ENCODE measurements around the gene PSMC5. TPM values are rescaled to one million over a fixed set of nuclear protein-coding genes. Genes with fewer than 3 reads are reported as not detected.

Gene PSMC5
- total and polyA plus RNA-seq, 9 donors = 36.4 to 155 (median 96.2) TPM

DNA sequence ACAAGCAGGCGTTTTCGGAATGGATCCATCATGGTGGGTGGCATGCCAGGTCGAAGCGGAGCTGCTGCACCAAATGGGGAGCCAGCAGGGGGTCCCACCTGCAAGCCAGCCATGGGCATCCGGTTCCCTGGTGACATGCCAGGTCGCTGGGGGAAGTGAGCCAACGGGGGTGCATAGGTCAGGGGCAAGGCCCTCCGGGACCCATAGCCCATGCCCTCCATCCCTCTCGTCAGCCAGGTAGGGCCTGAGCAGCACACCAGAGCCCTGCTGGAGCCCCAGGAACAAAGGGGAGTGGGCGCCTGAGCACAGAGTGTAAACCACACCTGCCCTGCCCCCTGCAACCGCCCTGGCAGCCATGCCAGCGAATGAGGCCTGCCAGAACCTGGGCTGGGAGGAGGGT, 10.2 kb downstream of the PSMC5 start:
- intact Hi-C loops (cut with DNase I) = loop anchor here in 1 of 4 donors (10.0 kb wide), 1 partner anchor 63 kb away; the partner anchor contains the start of genes CCDC47 and DDX42
- TF ChIP-seq POLR2A (IDR thresholded peaks at IDR 0.05) (no peak), EP300 (IDR thresholded peaks at IDR 0.05) (no peak)
- TF ChIP-seq, protein P1, sequence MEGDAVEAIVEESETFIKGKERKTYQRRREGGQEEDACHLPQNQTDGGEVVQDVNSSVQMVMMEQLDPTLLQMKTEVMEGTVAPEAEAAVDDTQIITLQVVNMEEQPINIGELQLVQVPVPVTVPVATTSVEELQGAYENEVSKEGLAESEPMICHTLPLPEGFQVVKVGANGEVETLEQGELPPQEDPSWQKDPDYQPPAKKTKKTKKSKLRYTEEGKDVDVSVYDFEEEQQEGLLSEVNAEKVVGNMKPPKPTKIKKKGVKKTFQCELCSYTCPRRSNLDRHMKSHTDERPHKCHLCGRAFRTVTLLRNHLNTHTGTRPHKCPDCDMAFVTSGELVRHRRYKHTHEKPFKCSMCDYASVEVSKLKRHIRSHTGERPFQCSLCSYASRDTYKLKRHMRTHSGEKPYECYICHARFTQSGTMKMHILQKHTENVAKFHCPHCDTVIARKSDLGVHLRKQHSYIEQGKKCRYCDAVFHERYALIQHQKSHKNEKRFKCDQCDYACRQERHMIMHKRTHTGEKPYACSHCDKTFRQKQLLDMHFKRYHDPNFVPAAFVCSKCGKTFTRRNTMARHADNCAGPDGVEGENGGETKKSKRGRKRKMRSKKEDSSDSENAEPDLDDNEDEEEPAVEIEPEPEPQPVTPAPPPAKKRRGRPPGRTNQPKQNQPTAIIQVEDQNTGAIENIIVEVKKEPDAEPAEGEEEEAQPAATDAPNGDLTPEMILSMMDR (IDR thresholded peaks at IDR 0.05) = no peak
- H3K4me1 ChIP-seq (ENCODE audit: insufficient read depth) = peaks cover 24% of the 10 kb centered on the region
- WGBS, 3 donors = 79 to 87% (median 80%) methylated on average over 12 of the region's 12 CpGs
- no peaks in the 10 kb centered on the region for H3K27me3 ChIP-seq
- peak overlapping the region in 1 of 2 donors; percentile 41 for H3K27ac ChIP-seq
- peak in 2 of 5 donors; percentile 51 to 62 for DNase-seq
- no peaks in the 10 kb centered on the region for H3K36me3 ChIP-seq
- H3K9me3 ChIP-seq = no peaks in the 10 kb centered on the region
- no peak overlapping the region for H3K4me3 ChIP-seq

DNA sequence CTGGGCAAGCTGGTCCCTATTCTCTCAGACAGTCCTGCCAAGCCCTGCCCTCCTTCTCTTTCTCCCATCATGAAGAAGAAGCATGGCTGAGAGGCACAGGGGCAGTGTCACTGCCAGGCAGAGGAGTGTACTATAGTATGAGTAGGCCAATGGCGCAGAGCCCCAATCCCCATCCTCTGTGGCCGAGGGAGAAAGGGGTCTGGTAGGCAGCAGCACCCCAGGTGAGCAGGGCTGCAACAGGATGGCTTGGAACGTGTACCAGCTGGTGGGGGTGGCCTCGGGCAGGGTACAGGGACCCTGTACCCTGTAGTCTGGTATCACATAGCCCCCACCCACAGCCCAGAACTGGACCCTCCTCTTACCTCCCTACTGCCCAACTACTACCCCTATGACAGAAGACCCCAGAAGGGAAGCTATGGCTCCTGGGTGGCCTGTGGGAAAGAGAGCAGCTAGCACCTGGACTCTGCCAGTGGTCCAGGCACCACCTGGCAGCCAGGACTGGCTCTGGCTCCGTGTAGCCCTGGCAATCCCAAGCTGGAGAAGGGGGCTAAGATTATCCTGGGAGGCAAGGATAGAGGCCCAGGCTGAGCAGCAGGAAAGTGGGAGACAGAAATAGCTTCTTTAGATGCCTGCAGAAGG, 10.8 kb downstream of the PSMC5 start:
- no peak overlapping the region for H3K4me3 ChIP-seq
- intact Hi-C loops (cut with DNase I) = loop anchor here in 1 of 4 donors (10.0 kb wide), 1 partner anchor 63 kb away; the partner anchor contains the start of genes CCDC47 and DDX42
- 60 to 74% (median 67%) methylated on average over 4 to 5 of the region's 5 CpGs for WGBS, 3 donors

DNA sequence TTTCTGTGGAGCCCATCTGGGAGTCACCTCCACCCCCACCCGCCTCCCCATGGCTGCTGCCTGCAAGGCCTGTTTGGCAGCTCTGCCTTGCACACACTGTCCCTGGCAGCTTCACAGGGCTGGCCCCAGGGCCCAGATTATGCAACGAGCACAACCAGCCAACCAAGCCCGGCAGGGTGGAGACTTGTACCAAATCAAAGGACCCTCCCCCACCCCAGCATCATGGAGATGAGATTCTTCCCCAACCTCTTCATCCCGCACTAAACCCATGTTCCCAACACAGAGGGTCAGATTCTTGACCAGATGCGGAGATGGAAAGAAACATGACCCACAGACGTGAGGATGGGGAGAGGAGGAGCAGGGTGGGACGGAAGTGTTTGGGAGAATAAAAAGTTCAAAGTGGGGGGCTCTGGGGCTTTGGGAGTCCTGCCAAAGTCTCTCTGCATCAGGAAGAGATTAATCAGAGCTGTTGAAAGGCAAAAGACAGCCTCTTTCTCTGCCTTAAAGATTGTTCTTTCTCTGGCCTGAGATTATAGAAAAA, 11.5 kb downstream of the PSMC5 start:
- Histone ChIP-seq H3K9me3 (no peaks in the 10 kb centered on the region), H3K27ac (no peak overlapping the region), H3K4me1 (ENCODE audit: insufficient read depth) (peaks cover 24% of the 10 kb centered on the region), H3K36me3 (no peaks in the 10 kb centered on the region), H3K27me3 (no peaks in the 10 kb centered on the region), H3K4me3 (peak overlapping the region; percentile 6)
- no peak for TF ChIP-seq POLR2A (IDR thresholded peaks at IDR 0.05)
- peak; percentile 41 for TF ChIP-seq EP300 (IDR thresholded peaks at IDR 0.05)
- TF ChIP-seq, protein P1 (IDR thresholded peaks at IDR 0.05) = no peak
- 18 to 31% (median 20%) methylated on average over 7 of the region's 7 CpGs for WGBS, 3 donors
- peak; percentile 79 to 96 (median 94) for DNase-seq
- intact Hi-C loops (cut with DNase I) = loop anchor here in 1 of 4 donors (10.0 kb wide), 1 partner anchor 64 kb away; the partner anchor contains the start of genes CCDC47 and DDX42

More for the DNA sequence above, 10.8 kb downstream of the PSMC5 start:
- no peaks in the 10 kb centered on the region for H3K27me3 ChIP-seq
- H3K9me3 ChIP-seq = no peaks in the 10 kb centered on the region
- no peak overlapping the region for H3K27ac ChIP-seq
- TF ChIP-seq, protein P1 (IDR thresholded peaks at IDR 0.05) = no peak
- TF ChIP-seq EP300 (IDR thresholded peaks at IDR 0.05) (no peak), POLR2A (IDR thresholded peaks at IDR 0.05) (no peak)
- no peaks in the 10 kb centered on the region for H3K36me3 ChIP-seq
- H3K4me1 ChIP-seq (ENCODE audit: insufficient read depth) = peaks cover 24% of the 10 kb centered on the region
- DNase-seq = no peak

DNA sequence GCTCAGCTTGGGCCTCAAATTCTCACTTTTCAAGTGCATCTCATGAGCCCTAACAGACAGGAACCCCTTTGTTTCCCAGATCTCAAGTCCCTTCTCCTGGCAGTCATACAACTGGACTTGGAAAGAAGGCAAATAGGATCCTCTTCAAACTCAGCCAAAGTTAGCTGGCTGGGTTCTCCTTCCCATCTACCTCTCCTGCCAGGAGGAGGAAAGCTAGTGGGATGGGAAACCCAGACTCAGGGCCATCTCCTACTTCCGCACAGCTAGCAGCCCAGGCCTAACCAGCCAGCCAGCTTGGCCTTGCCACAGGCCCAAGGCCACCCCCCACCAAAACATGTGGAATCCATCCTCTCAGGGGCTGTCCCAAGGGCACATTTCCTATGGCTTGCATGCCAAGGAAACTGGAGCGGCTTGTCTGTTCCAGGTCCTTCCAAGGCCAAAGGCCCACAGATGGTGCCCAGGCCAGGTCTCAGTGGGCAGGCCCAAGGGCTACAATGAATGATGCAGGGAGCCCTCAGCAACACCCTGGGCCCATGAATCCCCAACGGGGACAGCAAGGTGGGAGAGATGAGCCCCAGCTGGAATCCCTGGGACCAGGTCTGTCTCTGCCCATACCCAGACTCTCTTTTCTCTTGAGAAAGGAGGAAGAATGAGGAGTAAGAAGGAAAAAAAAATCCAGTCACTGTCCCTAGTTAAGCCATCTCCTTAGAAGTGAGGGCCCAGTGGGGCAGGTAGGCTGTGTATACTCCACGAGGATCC, 13.5 kb downstream of the PSMC5 start:
- DNase-seq = peak in 3 of 5 donors; percentile 28 to 57 (median 38)
- Histone ChIP-seq H3K4me1 (ENCODE audit: insufficient read depth) (peaks cover 25% of the 10 kb centered on the region), H3K4me3 (peak overlapping the region; percentile 100), H3K27me3 (no peaks in the 10 kb centered on the region), H3K27ac (peak overlapping the region in 1 of 2 donors; percentile 72), H3K36me3 (no peaks in the 10 kb centered on the region), H3K9me3 (no peaks in the 10 kb centered on the region)
- WGBS, 3 donors = 19 to 25% (median 24%) methylated on average over 4 of the region's 4 CpGs
- TF ChIP-seq, protein P1 (IDR thresholded peaks at IDR 0.05) = no peak
- TF ChIP-seq EP300 (IDR thresholded peaks at IDR 0.05) = no peak
- TF ChIP-seq POLR2A (IDR thresholded peaks at IDR 0.05) = no peak
- intact Hi-C loops (cut with DNase I) = no loop called here

All from ovary (tissue), 9 donors.